GM18511 (cell line): ENCODE data around the gene GP1BA.

Source experiments
- ATAC-seq: cut with Tn5 transposase; IDR thresholded peaks from one replicate; pipeline ENCODE4 v1.9.1; 2021; ENCODE audit warnings: mild to moderate bottlenecking, moderate library complexity; ENCODE audit not compliant: unreplicated experiment

Gene GP1BA

GRCh38 chr17:4949321-4950074 is 17.4 kb downstream of the GP1BA start:
- peak; percentile 35 for ATAC-seq

- peak; percentile 14 for ATAC-seq
Observed at GRCh38 chr17:4950075-4950745, 18.1 kb downstream of the GP1BA start.

- ATAC-seq: no peak
Observed at GRCh38 chr17:4950746-4951204, 18.7 kb downstream of the GP1BA start, which contains the start of gene ENO3. Gene ENO3 (plus strand): TSS chr17:4951119. CDS start chr17:4951830, 711 bp downstream.

GRCh38 chr17:4951486-4951885 is 19.4 kb downstream of the GP1BA start:
- ATAC-seq: no peak

GRCh38 chr17:4953451-4953961 is 21.4 kb downstream of the GP1BA start:
- ATAC-seq: no peak

- ATAC-seq: no peak
Observed at GRCh38 chr17:4955091-4955490, 23.0 kb downstream of the GP1BA start.

- no peak for ATAC-seq
Observed at GRCh38 chr17:4956493-4957061, 24.5 kb downstream of the GP1BA start.

- ATAC-seq: no peak
Observed at GRCh38 chr17:4958102-4958501, 26.0 kb downstream of the GP1BA start.

GRCh38 chr17:4959261-4959965 is 27.3 kb downstream of the GP1BA start:
- no peak for ATAC-seq

- no peak for ATAC-seq
Observed at GRCh38 chr17:4960279-4960922, 28.3 kb downstream of the GP1BA start.

- ATAC-seq: no peak
Observed at GRCh38 chr17:4965311-4965986, 33.4 kb downstream of the GP1BA start.

GRCh38 chr17:4966844-4967538 is 34.9 kb downstream of the GP1BA start:
- ATAC-seq: peak; percentile 85

GRCh38 chr17:4967539-4968485 is 35.7 kb downstream of the GP1BA start, which contains the start of gene SPAG7:
Gene SPAG7 (minus strand): TSS chr17:4967817. CDS start chr17:4967804, 13 bp downstream.
- ATAC-seq: peak; percentile 67

GRCh38 chr17:4968486-4969046 is 36.5 kb downstream of the GP1BA start:
- no peak for ATAC-seq

GRCh38 chr17:4969047-4969550 is 37.0 kb downstream of the GP1BA start:
- ATAC-seq: no peak

- no peak for ATAC-seq
Observed at GRCh38 chr17:4969551-4970173, 37.6 kb downstream of the GP1BA start.

GRCh38 chr17:4970273-4970672 is 38.2 kb downstream of the GP1BA start:
- no peak for ATAC-seq
